ENCODE results near the gene CARMIL3. TPM values are rescaled to one million over a fixed set of nuclear protein-coding genes. Genes with fewer than 3 reads are reported as not detected.

The CARMIL3 gene
- total and polyA plus RNA-seq, 2 of the 8 experiments (the other 6 are each of a cell fraction or from before 2014, with no cell fraction given): 6.0 to 9.0 TPM

GRCh38 chr14:24054646-24055045, 2.8 kb downstream of the CARMIL3 start:
- 88% methylated on average over 9 of the region's 9 CpGs; no CpG with 5 or more reads in 1 of the 2 experiments for WGBS, 2 experiments (ENCODE audit: extremely low coverage in 1 of 2, insufficient coverage in 1 of 2, insufficient read length in 1 of 2, insufficient replicate concordance in 2 of 2, low coverage in 1 of 2, low lambda C conversion rate in 2 of 2, missing lambda C conversion rate in 1 of 2)
- H2BK5ac ChIP-seq (ENCODE audit: low read depth, low read length): no peak overlapping the region
- H3K27ac ChIP-seq (ENCODE audit: low read depth, low read length): no peak overlapping the region
- no peaks in the 10 kb centered on the region; a peak in 1 of 7 replicates for H3K27me3 ChIP-seq (replicated peaks in 1 of 4; ENCODE audit: control insufficient read depth in 3 of 4, extremely low read depth in 1 of 4, insufficient read depth in 3 of 4, low read length in 3 of 4)
- no peak overlapping the region for H2BK20ac ChIP-seq (ENCODE audit: low read length)
- H3K79me2 ChIP-seq (ENCODE audit: control insufficient read depth in 1 of 2, insufficient read depth in 2 of 2, low read length in 2 of 2): no peaks in the 10 kb centered on the region
- H3K4me1 ChIP-seq (replicated peaks in 1 of 4; ENCODE audit: control insufficient read depth in 3 of 4, insufficient read depth in 4 of 4, low read length in 3 of 4): peaks cover 0 to 10% (median 6%) of the 10 kb centered on the region in 4 experiments; a peak in 5 of 7 replicates
- TF ChIP-seq, protein P1, sequence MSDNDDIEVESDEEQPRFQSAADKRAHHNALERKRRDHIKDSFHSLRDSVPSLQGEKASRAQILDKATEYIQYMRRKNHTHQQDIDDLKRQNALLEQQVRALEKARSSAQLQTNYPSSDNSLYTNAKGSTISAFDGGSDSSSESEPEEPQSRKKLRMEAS (IDR thresholded peaks at IDR 0.05): no peak
- TF ChIP-seq JUN (IDR thresholded peaks at IDR 0.05; ENCODE audit: low read depth, low read length) (no peak), KDM1A (IDR thresholded peaks at IDR 0.05; ENCODE audit: borderline replicate concordance, low read length) (no peak), SIX5 (IDR thresholded peaks at IDR 0.05; ENCODE audit: low read depth, low read length) (no peak), KDM5A (IDR thresholded peaks at IDR 0.05; ENCODE audit: low read length) (no peak), USF2 (IDR thresholded peaks at IDR 0.05; ENCODE audit: low read length) (no peak)
- H2AK5ac ChIP-seq (ENCODE audit: low read depth, low read length): no peak overlapping the region
- H4K5ac ChIP-seq (ENCODE audit: insufficient read length, low read depth, low read length): no peak overlapping the region
- no peaks in the 10 kb centered on the region; a peak in 1 of 8 replicates for H3K36me3 ChIP-seq (ENCODE audit: control insufficient read depth in 2 of 4, insufficient read depth in 4 of 4, low read length in 3 of 4)
- peaks cover 2% of the 10 kb centered on the region in 2 experiments for H4K20me1 ChIP-seq (replicated peaks in 1 of 2; ENCODE audit: control insufficient read depth in 1 of 2, insufficient read depth in 2 of 2, low read length in 2 of 2)
- no peak overlapping the region for H3K9ac ChIP-seq (replicated peaks in 1 of 4; ENCODE audit: extremely low read depth in 1 of 4, low read depth in 3 of 4, low read length in 3 of 4)
- H2BK120ac ChIP-seq (replicated peaks; ENCODE audit: low read depth, low read length): no peak overlapping the region
- no peak overlapping the region for H3K18ac ChIP-seq (ENCODE audit: extremely low read depth, low read length)
- H3K4me3 ChIP-seq (ENCODE audit: extremely low read depth in 1 of 4, insufficient read depth in 2 of 4, low read depth in 3 of 4, low read length in 4 of 4): no peak overlapping the region
- H2BK12ac ChIP-seq (ENCODE audit: low read depth, low read length): no peak overlapping the region
- DNase-seq (ENCODE audit: low read depth in 1 of 2, low spot score in 2 of 2) (no peak), FAIRE-seq (no peak)
- no peak overlapping the region for H2BK15ac ChIP-seq (ENCODE audit: low read length)
- H3K4me2 ChIP-seq (ENCODE audit: insufficient read depth in 1 of 2, low read depth in 2 of 2, low read length in 2 of 2): no peak overlapping the region
- ChIA-PET CTCF (ENCODE audit: partially characterized antibody) (interaction anchor here (0.9 to 9.6 kb wide), 9 partner anchors 8 to 107 kb away, joined by 3 to 234 read pairs (median 5); partner anchors contain the start of genes DCAF11, IRF9, NRL and PCK2), POLR2A (ENCODE audit: partially characterized antibody) (interaction anchor here (1.2 to 6.5 kb wide), 2 partner anchors 38 to 52 kb away, joined by 4 to 97 read pairs; partner anchors contain the start of gene PCK2)
- no peaks in the 10 kb centered on the region for H3K9me3 ChIP-seq (ENCODE audit: insufficient read depth in 2 of 2, low read depth in 1 of 2, low read length in 1 of 2)
- no peak overlapping the region for H3K56ac ChIP-seq (replicated peaks; ENCODE audit: insufficient read length, low read depth, low read length)
- no peak overlapping the region for H3K23ac ChIP-seq (ENCODE audit: insufficient read length)
- no peak overlapping the region for H3K4ac ChIP-seq (replicated peaks; ENCODE audit: insufficient read length, low read depth, low read length)
- no peak overlapping the region for H2AFZ ChIP-seq (ENCODE audit: low read length)
- no peak overlapping the region for H4K91ac ChIP-seq (replicated peaks; ENCODE audit: insufficient read length, low read length)
- no peak overlapping the region for H4K8ac ChIP-seq (ENCODE audit: extremely low read depth, insufficient read depth, low read length)
- no peaks in the 10 kb centered on the region for H3K79me1 ChIP-seq (ENCODE audit: low read depth, low read length)
- no peak overlapping the region for H3K14ac ChIP-seq (ENCODE audit: insufficient read length)
- peaks cover 9% of the 10 kb centered on the region for H3K23me2 ChIP-seq (ENCODE audit: low read depth, low read length)

All from H1 (cell line).